Pons (tissue), 1 donor: ENCODE measurements around the gene TNFRSF14.
"Not testable (repeated sequence)": the region's sequence is repeated elsewhere in the genome, so short reads cannot be mapped to it uniquely, and the experiment has no call there.

Experiments used
- DNase-seq: peaks from one replicate; pipeline ENCODE4 v3.0.0-alpha.2; 2016; ENCODE audit warnings: low spot score

Gene TNFRSF14

DNA sequence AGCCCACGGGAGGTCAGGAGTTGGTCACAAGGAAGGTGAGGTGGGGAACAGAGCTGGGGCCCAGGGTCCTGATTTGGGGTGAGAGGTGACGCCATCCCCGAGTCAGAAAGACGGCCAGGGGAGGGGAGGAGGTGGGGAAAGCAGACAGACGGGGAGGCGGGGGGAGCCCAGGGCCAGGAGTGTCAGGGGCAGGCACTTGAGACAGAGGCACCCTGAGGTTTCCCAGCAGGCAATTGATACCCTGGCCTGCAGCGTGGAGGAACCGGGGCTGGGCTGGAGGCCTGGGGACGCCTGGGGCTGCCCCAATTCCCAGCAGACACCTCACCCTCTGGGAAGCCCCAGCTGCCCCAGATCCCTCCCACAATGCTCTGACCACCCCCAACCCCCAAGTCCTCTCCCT is 3.1 kb upstream of the TNFRSF14 start:
- DNase-seq, result not testable (repeated sequence)

DNA sequence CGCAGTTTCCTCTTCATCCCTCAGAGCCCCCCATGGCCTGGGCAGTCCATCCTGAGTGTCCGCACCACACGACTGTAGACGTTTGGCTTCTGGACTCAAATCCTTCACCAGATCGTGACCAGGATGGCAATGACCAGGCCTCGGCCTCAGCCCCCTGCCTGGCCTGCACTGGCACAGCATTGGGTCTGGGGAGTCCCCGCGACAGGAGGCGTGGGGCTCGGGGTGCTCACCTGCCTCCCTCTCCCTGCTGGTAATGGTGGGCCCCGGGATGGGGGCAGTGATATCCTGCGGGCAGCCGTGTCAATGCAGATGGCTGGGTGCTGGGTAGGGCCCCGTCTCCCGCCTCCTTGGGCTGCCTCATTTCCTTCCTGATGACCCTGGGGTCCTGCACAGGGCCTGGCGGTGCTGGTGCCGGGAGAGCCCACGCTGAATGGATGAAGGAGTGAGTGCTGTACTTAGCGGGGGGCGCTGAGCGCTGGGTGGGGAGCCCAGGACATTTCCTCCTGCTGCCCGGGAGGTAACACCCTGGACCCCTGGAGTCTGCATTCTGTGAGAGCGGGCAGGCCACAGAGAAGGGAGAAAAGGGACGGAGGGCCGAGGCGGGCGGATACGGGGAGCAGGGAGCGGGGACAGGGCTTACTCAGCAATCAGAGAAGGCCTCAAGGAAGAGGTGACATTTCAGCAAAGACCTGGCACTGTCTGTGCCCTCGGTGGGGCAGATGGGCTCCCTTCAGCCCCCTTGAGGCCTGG is 2.1 kb upstream of the TNFRSF14 start:
- DNase-seq, result no peak

DNA sequence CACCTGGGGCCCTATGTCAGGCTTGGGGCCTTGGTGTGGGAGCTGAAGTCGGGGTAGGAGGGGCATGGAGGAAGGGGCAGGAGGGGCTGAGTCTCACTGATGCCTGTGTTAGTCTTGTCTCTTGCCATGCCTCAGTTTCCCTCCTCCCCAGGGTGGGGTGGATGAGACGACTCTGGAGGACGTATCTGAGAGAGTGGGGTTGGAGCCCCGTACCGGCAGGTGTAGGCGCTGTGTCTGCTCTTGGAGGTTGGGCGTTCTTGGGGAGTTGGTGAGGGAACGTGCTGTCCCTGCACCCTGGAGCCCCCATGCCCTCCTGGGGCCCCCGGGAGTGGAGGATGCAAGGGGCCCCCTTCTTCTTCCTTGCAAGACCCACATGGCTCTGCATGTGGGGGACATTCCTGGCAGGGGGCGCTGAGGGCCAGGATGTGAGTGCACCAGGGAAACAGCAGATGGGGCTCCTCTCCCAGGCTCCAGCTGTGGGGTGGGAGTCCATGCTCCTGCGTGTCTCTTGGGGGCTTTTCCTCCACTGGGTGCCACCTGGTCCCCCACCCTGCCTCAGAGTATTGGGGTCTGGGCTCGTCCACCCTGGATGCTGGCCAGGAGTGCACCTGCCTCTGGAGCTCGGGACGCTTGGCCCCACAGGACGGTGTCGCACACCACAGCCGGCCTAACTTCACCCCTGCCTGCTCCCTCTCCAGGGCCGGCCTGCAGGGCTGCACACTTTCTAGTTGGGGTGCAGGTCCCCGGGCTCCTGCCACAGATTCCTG is 1.4 kb upstream of the TNFRSF14 start:
- peak; percentile 30 for DNase-seq

DNA sequence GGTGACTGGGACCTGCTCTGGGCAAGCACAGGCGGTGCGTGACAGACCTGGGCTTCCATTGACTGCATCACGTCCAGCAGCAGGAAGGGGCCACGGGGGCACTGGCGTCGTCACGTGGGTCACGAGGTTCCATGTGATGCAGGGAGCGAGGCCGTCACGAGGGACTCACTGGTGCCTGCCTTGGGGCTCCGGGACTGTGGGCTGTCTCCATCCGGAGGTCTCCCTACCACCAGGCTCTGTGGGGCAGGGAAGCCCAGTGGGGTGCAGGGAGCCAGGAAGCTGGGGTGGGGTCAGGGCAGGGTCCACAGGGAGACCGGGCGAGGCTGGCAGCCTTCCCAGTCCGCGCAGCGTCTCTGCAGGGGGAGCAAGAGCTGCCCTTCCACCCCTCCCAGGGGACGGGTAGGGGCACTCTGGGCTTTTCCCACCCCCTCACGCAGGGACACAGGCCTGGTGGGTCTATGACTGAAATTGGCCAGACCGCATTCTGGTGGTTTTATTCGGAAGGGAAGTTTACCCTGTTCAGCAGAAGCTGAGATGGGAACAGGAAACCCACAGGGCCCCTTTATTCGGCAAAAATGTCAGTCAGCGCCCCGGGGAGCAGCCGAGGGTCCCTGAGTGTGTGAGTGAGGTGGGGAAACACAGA is 416 bp upstream of the TNFRSF14 start:
- peak; percentile 50 for DNase-seq

DNA sequence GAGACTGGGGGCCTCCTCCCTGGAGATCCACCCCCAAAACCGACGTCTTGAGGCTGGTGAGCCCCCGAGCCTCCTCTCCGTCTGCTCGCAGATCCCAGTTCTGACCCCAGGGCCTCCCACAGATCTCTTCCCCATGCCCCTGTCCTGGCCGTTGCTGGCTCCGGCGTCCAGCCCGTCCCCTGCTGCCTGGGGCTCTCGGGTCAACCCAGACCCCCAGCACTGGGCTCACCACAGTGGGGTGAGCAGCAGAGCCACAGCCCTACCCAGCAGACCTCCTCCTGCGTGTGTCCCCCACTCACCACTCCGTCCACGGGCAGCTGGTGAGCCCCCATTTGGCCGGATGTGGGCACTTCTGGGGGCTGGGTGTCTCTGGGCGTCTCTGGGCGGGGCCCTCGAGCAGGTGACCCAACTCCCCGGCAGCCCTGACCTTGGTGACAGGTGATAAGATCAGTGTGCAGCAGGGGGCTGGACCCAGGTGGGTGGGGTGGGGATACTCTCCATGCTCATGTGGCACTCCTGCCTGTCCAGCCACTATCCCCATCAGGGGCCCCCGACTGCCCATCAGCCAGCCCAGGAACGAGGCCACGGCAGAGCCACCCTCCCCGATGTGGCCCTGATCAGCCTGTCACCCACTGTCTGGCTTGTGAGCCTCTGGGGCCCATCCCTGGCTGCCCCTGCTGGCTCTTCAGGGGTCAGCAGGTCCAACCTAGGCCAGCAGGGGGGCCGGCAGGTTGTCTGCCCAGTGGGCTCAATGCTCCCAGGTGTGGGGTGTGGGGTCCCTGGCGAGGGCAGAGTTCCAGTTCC is 709 bp downstream of the TNFRSF14 start:
- no peak for DNase-seq

DNA sequence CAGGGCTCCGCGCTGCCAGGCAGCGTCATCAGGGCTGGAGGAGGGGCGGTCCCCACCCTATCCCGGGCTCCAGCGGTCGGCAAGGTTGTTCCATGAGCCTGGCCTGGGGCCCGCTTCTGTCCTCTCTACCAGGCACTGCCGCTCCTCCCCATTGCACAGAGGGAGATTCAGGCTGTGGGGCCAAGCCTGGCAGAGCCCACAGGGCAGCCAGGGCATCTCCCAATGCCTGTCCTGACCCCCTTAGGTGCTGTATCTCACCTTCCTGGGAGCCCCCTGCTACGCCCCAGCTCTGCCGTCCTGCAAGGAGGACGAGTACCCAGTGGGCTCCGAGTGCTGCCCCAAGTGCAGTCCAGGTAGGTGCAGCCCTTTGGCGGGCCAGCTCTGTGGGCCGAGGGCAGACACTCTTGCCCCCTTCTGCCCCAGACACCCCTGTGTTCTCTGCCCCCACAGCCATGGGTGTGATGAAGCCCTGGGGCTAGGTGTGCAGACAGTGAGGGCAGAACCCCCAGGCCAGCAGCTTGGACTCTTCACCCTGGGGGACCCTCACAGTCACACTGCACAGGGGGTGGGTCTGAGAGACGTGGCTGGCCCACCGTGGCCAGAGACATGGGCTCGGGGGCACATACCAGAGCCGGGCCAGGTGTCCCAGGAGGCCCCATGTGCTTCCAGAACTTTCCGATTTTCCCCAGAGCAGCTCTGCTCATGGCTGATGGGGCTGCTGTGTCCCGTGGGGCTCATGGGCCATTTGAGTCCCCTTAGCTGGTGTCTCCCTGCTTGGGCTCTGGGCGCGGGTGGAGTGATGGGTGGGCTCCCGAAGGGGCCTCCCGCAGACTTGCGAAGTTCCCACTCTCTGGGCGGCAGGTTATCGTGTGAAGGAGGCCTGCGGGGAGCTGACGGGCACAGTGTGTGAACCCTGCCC is 1.6 kb downstream of the TNFRSF14 start:
- DNase-seq, result no peak

DNA sequence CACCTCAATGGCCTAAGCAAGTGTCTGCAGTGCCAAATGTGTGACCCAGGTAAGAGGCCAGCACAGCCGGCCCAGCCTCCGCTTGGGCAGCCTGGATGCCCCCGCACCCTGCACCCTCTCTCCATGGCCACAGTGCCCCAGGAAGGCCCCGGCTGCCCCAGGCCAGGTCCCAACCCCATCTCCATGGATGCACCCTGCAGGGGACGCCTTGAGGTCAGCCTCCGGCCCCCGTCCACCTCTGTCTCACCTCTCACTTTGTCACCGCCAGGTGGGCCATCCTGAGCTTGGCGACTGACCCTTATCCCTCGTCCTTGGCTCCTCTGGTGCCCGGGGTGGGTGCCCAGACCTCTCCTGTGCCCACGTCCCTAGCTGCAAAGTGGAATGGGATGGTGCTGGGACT is 2.2 kb downstream of the TNFRSF14 start:
- DNase-seq, result no peak

DNA sequence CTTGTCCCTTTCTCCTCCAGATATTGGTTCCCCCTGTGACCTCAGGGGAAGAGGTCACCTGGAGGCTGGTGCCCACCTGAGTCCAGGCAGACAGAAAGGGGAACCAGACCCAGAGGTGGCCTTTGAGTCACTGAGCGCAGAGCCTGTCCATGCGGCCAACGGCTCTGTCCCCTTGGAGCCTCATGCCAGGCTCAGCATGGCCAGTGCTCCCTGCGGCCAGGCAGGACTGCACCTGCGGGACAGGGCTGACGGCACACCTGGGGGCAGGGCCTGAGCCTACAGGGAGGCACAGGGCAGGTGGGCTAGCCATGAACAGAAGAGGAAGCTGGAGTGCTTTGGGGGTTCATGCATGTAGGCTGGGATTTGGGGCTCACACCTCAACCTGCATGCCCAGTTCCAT is 2.7 kb downstream of the TNFRSF14 start:
- DNase-seq, result no peak

DNA sequence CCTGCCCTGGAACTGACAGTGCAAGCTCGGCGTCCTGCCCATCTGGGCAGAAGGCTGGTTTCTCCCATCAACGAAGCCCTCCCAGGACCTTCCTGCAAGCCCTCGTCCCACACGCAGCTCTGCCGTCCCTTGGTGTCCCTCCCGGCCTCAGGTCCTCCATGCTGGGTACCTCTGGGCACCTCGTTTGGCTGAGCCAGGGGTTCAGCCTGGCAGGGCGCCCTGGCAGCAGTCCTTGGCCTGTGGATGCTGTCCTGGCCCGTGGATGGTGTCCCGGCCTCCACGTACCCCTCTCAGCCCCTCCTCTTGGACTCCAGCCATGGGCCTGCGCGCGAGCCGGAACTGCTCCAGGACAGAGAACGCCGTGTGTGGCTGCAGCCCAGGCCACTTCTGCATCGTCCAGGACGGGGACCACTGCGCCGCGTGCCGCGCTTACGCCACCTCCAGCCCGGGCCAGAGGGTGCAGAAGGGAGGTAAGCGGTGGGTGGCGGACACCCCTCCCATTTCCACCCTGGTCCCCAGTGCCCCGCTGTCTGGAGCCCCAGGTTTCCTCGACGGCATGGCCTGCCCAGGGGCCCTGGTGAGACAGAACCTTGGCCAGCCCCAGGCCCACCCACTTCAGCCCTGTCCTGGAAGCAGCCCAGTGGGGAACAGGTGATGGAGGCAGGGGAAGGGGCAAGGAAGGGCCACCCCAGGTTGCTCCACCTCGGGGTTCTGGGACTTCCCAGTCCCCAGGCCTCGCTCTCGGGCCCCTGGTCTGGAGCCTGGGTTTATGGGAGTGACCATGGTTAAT is 3.5 kb downstream of the TNFRSF14 start:
- no peak for DNase-seq

DNA sequence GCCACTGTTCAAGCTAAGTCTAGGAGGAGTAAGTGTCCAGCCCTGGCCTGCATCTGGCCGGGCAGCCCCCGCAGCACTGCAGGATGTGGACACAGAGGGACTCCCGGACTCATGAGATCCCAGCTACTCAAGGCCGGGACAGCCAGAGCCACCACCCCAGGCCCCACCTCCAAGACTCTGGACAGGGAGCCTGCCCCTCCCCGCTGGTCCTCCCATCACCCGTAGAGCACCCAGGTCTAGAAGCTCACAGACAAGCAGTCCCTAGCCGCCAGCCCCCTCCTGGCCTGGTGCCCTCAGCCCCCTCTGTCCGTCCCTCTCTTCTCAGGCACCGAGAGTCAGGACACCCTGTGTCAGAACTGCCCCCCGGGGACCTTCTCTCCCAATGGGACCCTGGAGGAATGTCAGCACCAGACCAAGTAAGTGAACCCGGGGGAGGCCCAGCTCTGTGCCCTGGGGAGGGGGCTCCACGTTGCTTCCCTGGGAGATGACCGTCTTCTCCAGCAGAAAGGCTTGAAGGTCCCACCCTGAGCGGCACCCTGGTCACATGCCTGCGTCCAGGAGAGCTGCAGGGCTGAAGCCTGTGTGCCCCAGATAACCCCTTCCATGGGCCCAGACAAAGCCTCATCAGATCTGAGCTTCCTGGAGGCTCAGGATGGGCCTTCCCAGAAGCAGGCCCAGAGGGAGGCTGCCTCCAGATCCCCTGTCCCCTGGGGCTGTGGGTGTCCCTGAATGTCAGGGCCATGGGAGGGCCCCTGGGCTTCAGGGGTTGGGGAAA is 4.3 kb downstream of the TNFRSF14 start:
- no peak for DNase-seq

DNA sequence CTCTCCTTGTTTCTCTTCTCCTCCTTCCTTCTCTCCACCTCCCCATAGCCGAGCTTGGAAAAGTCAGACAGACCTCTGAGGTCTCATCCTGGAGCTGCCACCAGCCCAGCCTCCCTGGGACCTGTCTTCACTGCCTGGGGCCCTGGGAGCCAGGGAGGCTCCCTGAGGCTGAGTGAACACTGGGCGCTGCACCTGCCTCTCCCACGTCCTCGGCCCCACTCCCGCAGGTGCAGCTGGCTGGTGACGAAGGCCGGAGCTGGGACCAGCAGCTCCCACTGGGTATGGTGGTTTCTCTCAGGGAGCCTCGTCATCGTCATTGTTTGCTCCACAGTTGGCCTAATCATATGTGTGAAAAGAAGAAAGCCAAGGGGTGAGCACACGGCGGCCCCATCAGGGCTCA is 5.3 kb downstream of the TNFRSF14 start:
- no peak for DNase-seq

DNA sequence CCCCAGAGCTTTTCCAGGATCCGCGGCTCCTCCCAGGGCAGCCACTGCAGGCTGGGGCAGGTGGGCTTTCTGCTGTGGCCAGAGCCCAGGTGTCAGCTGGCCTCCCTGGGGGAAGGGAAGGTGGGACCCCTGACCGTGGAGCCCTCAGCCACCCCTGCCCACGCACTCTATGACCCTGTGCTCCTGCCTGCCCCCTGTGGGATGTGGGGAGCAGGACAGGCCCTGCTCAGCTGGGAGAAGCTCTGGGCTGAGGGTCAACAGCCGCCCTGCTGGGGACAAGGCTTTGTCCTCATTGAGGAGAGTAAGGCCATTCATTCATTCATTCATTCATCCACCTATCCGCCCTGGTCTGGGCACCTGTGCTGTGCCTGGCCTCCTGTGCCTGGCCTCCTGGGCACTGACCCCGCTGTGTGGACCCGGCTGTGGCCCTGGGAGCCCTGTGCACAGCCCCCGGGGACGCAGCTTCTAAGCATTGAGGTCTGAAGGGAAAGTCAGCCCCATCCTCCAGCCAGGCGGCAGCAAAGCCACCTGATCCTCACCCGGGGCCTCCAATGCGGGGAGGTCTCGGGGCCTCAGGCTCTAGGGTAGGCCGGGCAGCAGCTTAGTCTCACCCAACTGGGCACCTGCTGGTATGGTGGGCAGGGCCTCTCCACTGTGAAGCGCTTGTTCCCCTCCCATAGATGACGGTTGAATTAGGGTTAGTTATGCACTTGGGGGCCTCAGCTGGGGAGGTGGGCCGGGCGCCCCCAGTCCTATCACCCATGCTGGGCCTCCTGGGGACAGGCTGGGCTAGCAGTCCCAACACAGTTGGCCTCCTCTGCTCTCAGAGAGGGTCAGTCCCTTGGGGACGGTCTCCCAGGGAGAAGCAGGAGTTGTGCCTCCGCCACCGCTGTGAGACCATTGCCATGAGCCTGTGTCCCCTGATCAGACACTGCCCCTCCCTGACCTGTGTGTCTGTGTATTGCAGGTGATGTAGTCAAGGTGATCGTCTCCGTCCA is 6.0 kb downstream of the TNFRSF14 start:
- no peak for DNase-seq

DNA sequence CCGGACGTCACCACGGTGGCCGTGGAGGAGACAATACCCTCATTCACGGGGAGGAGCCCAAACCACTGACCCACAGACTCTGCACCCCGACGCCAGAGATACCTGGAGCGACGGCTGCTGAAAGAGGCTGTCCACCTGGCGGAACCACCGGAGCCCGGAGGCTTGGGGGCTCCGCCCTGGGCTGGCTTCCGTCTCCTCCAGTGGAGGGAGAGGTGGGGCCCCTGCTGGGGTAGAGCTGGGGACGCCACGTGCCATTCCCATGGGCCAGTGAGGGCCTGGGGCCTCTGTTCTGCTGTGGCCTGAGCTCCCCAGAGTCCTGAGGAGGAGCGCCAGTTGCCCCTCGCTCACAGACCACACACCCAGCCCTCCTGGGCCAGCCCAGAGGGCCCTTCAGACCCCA is 7.0 kb downstream of the TNFRSF14 start:
- no peak for DNase-seq

DNA sequence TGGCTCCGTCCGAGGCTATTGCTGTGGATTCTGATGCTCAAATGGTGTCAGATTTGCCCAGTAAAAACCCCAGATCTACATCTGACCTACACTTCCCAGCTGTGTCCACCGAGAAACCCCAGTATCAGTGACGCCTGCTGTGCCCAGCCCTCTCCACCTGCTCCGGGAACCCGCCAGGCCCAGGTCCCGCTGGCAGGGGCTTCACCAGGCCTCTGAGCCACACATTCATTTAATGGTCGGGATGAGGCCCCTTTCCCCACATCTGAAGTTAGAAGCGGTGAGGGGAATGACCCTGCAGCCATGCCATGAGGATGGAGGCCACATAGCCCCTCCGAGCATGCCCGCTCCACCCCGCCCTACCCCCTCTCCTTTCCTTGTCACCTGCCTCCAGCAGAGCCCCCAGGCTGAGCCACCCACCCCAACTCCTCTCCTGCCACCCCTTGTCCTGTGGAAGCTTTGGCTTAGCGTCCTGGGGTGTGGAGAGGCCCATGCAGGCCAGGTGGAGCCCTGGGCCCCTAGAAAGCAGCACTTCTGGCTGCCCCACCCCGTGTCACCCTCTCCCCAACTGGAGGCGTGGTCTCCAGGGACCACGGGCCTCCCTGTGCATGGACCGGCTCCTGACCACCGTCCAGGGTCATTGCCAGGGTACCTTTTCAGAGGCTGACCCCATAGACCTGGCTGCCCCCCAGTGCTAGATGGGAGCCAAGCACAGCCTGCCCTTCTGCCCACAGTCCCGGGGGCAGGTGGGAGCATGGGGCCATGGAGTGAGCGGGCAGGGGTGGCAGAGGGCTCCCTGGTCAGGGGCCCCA is 8.0 kb downstream of the TNFRSF14 start:
- no peak for DNase-seq

DNA sequence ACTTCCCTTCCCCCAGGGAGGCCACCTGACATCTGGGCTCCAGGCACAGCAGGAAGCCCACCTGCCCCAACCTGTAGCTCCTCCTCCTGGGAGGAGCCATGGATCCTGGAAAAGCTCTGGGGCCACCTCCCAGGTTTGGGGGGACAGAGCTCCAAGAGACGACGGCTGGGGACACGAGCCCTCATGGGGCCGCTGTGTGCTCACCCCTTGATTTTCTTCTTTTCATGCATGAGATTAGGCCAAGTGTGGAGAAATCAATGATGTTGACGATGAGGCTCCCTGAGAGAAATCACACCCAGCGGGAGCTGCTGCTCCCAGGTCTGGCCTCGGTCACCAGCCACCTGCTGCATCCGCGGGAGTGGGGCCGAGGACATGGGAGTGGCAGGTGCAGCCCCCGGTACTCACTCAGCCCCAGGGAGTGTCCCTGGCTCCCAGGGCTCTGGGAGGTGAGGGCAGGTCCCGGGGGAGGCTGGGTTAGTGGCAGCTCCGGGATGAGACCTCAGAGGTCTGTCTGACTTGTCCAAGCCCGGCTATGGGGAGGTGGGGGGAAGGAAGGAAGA is 8.7 kb downstream of the TNFRSF14 start:
- no peak for DNase-seq

DNA sequence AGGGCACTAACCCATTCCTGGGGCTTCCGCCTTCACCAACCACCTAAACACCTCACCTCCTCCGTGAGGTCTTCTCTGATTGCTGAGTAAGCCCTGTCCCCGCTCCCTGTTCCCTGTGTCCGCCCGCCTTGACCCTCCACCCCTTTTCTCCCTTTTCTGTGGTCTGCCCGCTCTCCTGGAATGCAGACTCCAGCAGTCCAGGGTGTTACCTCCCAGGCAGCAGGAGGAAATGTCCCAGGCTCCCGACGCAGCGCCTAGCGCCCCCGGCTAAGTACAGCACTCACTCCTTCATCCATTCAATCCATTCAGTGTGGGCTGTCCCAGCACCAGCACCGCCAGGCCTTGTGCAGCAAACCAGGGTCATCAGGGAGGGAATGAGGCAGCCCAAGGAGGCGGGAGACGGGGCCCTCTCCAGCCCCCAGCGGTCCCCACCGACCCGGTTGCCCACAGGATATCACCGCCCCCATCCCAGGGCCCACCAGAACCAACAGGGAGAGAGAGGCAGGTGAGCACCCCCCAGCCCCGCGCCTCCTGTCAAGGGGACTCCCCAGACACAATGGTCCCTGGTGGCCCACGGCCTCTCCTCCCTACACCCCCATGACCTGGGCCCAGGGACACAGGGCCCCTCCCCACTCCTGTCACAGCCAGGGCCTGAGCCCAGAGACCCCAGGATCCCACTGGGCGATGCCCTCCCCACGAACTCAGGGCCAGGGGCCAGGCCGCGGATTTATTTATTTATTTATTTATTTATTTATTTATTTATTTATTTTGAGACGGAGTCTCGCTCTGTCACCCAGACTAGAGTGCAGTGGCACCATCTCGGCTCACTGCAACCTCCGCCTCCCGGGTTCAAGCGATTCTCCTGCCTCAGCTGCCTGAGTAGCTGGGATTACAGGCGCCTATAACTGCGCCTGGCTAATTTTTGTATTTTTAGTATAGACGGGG is 10.2 kb downstream of the TNFRSF14 start:
- DNase-seq, result no peak
